ENCODE results near the gene LSG1.
A peak's percentile ranks its signal among the peaks of the same experiment; 100 is the strongest.

The LSG1 gene

DNA sequence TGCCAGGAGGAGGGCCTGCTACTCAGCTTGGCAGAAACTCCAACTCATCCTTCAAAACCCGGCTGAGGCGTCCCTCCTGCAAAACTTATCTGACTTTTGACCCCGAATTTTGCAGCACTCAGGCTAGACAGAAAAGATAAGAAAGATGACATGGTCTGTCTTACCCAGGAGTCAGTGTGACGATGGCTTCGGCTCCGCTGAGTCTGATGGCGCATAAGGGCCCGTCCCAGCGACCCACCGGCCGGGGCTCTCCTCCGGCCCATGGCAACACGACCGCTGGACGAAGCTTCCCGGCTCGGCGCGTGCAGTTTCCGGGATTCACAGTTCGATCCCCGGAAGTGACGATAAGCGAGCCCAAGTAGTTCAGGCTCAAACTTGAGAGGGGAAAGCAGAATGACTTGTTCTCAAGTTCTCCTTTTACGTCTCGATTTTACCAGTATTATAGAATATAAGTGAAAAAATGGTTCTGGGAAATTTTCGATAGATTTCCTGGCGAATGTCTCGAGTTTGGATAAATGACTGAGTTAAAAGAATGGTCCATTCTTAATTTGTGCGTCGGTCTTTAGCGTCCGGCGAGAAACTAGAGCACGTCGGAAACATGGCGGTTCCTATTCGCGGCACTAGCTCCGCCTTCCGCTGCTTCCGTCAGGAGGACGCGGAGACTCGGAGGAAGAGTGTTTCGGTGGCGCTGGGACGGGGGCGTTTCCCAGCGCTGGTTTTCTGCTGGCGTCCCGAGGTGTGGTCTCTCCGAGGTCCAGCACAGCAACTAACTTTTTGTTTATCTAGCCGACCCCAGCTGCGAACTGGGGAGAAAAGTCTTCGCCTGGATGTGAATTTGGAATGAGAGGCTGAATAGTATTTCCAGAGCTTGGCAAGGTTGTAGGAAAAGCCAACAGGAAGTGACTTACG lies at the start of gene LSG1:
Gene LSG1, minus strand, starts transcription at position 292 of the 909 bp plus-strand sequence. Its CDS starts 29 bp downstream, at position 263.
- DNase-seq, result peak; percentile 97 to 99

DNA sequence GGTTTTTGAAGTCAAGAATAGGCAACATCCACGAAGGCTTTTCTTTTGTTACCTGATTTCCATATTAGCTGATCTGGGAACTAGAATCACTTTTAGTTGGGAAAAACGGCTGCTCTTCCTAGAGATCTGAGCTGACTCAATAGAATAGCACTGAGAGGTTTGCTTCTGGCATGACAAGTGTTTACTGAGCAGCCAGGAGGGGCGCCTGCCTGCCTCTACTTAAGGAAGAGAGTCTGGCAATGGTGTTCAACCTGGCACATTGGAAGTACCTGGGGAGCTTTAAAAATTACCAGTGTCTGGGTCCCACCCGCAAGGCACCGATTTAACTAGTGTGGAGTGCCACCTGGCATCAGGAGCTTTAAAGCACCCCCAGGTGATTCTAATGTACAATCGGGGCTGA lies 48.1 kb upstream of the LSG1 start:
- DNase-seq, result no peak

DNA sequence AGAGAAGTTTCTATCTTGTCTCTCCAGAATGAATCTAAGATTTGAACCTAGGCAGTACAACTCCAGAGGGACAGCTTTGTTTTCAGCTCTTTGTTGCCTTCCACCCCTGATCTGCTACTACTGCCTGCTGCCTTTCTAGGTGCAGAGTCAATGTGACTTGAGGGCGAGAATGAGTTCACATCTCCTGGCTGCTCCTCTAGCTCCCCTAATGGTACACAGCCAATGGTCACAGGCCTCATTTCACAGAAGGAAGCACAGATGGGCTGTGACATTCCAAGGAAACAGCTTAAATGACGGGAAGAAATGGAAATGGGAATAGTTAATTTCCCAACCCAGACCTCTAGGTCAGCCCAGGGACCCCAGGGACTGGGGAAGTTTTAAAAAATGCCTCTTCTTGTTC lies 46.1 kb upstream of the LSG1 start:
- no peak for DNase-seq

GRCh38 chr3:194715022-194715800 lies 43.2 kb upstream of the LSG1 start:
- no peak for DNase-seq

DNA sequence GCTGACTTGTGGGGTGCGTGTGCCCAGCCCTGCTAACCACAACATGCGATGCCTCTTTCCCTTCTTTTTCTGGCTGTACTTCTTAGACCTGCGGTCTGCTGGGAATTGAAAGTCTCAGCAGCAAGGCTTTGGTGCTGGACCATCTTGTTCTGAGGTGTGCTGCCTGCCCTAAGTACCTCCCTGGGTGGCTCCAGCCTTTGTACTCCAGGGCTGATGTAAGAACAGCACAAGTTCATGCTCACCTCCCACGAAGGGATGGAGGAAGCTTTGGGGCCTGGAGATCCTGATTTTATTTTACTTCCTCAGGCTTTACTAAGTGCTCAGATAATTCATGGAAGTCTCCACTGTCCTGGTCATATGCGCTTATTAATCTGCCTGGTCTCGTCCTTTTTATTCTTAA lies 42.6 kb upstream of the LSG1 start:
- DNase-seq, result no peak

- no peak for DNase-seq
Observed at GRCh38 chr3:194714137-194714455, 42.1 kb upstream of the LSG1 start.

DNA sequence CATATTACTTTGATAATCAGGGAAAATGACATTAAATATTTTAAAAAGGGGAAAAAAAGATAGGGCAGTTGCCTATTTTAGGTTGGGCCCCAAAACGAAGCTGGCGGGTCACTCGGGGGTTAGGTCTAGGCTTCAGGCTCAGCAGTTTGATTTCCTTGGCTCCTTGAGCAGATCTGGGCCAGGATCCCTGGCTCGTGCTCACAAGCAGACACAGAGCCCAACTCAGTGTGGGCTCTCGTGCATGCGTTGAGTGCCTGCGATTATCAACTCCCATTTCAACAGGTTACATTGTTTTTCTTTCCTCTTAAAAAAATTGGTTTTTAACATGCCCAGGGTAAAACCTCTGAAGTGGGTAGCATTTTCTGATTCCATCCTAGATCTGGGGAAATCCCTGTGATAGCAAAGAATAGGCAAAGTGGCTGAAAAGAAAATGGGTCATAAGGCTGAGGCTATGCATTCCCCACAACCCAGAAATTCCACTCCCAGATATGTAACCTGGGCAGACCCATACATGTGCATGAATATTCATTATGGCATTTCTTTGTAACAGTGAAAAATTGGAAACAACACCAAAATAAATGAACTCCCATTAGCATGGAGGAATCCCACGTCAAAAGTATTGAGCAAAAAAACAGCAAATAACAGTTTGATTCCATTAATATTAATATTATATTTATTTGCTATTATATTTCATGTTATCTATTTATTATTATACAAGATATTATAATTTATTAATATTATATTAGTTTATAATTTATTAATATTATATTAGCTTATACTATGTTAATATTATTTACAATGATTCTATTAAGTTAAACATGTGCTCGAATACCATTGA lies 41.5 kb upstream of the LSG1 start:
- no peak for DNase-seq

GRCh38 chr3:194711913-194712312 lies 39.9 kb upstream of the LSG1 start:
- DNase-seq, result no peak

DNA sequence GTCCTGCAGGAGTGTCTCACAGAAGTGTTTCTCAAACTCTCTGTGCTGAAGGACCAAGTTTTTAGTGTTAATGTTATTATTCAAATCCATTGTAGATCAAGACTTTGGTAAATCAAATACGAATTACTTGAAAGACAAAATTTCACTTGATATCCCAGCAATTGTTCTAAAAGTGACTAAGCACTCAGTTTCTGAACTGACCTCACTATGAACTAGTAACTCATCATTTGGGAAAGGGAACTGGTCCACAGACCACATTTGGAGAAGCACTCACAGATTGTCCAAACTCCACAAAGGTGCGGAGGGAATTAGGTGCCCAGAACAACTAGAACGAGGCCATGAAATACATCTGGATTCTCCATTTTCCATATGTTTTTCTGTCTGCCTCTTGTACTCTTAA lies 39.3 kb upstream of the LSG1 start:
- DNase-seq, result no peak

- DNase-seq, result no peak
Observed at GRCh38 chr3:194707147-194707540, 35.2 kb upstream of the LSG1 start.

DNA sequence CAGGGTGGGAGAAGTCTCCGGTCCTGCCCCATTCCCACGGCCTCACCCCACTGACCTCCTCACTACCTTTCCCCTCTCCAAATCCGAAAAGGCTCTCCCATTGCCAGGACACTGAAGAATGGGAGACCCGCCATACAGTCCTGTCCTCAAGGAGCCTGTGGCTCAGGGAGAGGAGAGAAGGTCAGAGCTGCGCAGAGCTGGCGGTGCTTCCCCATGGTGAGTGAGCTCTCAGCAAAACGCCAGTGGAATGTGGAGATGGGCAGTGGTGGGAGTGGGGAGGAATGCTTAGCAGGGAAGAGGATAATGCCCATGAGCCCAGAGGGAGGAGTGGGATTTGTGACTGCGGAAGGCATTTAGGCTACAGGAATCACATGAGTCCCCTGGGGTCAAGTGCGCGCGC lies 33.8 kb upstream of the LSG1 start:
- DNase-seq, result no peak

- DNase-seq, result no peak
Observed at GRCh38 chr3:194705227-194705626, 33.2 kb upstream of the LSG1 start.

DNA sequence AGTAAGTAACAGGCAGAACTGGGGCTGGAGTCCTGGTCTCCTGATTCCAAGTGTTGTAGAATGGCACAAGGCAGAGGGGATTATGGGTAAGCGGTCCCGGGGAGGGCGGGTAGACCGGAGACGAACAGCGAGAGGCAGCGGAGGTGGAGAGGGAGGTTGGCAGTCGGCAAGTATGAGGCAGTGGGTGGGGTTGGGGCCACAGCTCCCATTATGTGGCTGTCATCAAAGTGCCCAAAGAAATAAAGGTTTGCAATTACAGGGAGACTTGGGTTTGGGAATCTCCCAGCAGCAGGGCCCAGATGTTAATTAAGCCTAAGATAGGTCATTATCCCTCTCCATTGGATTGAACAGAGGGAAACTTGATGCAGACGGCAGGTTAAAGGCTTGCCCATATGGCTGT lies 30.6 kb upstream of the LSG1 start:
- no peak for DNase-seq

GRCh38 chr3:194696702-194697101 lies 24.7 kb upstream of the LSG1 start:
- DNase-seq, result no peak

- DNase-seq, result no peak
Observed at GRCh38 chr3:194691481-194692283, 19.7 kb upstream of the LSG1 start.

DNA sequence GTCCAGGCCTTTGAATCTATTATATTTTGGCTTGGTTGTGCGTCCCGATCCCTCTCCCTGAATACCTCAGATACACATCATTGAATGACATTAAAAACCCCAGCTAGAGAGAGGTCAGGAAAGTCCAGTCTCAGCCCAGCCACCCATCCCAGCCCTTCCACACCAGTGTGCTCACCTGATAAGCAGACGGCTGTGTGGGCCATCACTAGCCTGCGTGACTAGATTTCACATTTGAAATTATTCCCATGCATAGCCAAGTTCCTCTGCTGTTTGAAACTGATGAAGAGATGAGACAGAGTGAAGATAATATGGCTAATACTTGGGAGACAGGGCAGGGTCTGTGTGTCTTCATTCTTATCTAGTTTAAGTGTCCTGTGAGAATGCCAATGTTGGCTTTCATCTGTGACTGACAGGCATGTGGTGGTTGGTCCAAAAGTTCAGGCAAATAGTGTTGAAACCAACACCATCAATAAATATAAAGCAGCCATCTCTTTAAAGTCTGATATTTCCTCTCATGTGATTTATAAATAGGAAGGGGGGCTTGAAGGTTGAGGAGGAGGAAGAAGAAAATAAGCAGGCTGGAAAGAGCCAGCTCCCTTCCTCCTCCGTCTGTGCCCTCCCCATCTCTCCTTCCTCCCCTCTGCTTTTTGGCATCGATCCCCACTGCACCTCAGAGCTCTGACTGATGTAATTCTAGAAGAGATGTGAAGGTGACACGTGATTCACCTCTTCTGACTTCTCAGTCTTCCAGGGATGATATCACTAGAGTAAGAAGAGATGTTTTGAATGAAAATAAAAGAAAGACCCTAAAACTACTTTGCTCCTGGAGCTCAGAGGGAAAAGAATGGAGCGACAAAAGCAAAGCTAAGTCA lies 18.7 kb upstream of the LSG1 start:
- DNase-seq, result no peak

GRCh38 chr3:194689493-194689944 lies 17.5 kb upstream of the LSG1 start:
- no peak for DNase-seq

DNA sequence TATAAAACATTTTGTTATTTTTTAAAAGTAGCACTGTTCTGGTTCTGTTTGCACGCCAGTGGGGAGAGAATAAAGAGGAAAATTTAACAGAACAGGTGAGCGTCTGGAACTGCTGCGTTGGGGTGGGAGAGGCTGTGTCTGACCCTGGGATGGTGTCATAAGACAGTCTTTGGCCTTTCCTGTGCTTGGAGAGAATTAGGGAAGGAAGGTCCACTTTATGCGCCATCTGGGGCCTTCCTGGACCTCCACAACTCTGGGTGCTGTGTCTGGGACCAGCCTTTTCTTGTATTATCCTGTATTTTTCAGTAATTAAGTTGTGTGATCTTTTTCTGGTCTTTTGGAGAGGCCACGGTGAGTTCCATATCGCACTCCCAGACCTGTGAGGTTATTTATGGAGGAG lies 17.0 kb upstream of the LSG1 start:
- DNase-seq, result no peak

DNA sequence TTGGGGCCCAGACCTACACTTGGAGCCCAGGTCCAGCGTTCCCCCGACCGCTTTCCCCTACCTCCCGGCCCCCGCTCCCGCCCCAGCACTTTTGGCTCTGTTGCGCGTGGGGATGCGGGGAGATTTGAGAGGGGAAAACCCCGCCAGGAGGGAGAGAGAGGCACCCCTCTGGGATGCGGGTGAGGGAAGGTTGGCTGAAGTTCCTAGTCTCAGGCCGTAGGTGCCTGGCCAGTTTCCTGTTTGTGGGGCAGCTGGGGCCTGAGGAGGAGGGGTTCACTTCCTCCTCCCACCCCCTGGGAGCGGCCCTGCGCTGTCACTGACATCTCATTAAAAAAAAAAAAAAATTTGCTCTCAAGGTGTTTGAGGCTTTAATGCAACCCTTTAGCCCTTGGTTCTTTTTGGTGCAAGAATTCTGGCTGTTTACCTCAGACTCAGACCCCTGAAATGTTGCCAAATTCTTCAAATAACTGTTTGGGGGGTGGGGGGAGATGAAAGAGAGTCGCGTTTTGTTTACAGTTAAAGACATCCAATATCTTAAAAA lies 16.3 kb upstream of the LSG1 start:
- no peak for DNase-seq

- no peak for DNase-seq
Observed at GRCh38 chr3:194687638-194688199, 15.7 kb upstream of the LSG1 start.

All from NCI-H2081 (cell line).